Common myeloid progenitor, CD34-positive (primary cell): ENCODE results near the gene PAK2.
A peak's percentile ranks its signal among the peaks of the same experiment; 100 is the strongest.

Experiments used
- CTCF ChIA-PET: fragments of 350-600 bp; sonication (Branson Sonifier 250); formaldehyde crosslinking; loops from one replicate; lab custom pipeline; 2021; ENCODE audit warnings: antibody characterized with exemption; lab: Charles Lee
- POLR2A ChIA-PET: fragments of 350-600 bp; sonication (Branson Sonifier 250); formaldehyde crosslinking; loops from one replicate; lab custom pipeline; 2021; ENCODE audit warnings: antibody characterized with exemption; lab: Charles Lee
- DNase-seq, 3 donors: peaks; one replicate each; pipeline versions ENCODE4 v3.0.0 to v3.0.0-alpha.2; 2013
- H3K27ac ChIP-seq, 2 experiments: 1 replicate in 1 of 2; 2 replicates in 1 of 2; pipeline ENCODE4 v1.7.0; 2013; ENCODE audit warnings: inconsistent platforms in 2 of 2, low read length in 2 of 2, mild to moderate bottlenecking in 2 of 2, low read depth in 1 of 2, moderate library complexity in 1 of 2; ENCODE audit not compliant: severe bottlenecking in 2 of 2, insufficient read depth in 1 of 2, poor library complexity in 1 of 2
- H3K27me3 ChIP-seq, 5 experiments: replicated peaks in 2 of 5; 1 replicate in 3 of 5; 2 replicates in 2 of 5; pipeline versions ENCODE4 v1.6.1 to v1.7.0; 2013; ENCODE audit warnings: low read length in 4 of 5, mild to moderate bottlenecking in 2 of 5, moderate library complexity in 2 of 5, inconsistent platforms in 1 of 5; ENCODE audit not compliant: insufficient read depth in 5 of 5, control insufficient read depth in 4 of 5
- H3K36me3 ChIP-seq, 4 experiments: 1 replicate in 2 of 4; 2 replicates in 2 of 4; pipeline versions ENCODE4 v1.6.1 to v1.7.0; 2013; ENCODE audit warnings: low read length in 3 of 4, control low read depth in 1 of 4, mild to moderate bottlenecking in 1 of 4; ENCODE audit not compliant: control insufficient read depth in 4 of 4, insufficient read depth in 4 of 4
- H3K4me1 ChIP-seq, 4 experiments: 1 replicate in 3 of 4; 2 replicates in 1 of 4; pipeline versions ENCODE4 v1.6.1 to v1.7.1; 2013; ENCODE audit warnings: low read length in 3 of 4, mild to moderate bottlenecking in 3 of 4, control low read depth in 1 of 4, inconsistent platforms in 1 of 4, moderate library complexity in 1 of 4; ENCODE audit not compliant: control insufficient read depth in 4 of 4, insufficient read depth in 4 of 4; ENCODE audit errors: control extremely low read depth in 1 of 4
- H3K4me3 ChIP-seq, 7 experiments: 1 replicate in 4 of 7; 2 replicates in 3 of 7; pipeline versions ENCODE4 v1.5.1 to v1.7.0; 2013; ENCODE audit warnings: mild to moderate bottlenecking in 7 of 7, low read length in 6 of 7, moderate library complexity in 6 of 7, inconsistent platforms in 2 of 7, low read depth in 2 of 7, control low read depth in 1 of 7; ENCODE audit not compliant: insufficient read depth in 4 of 7, control insufficient read depth in 1 of 7; ENCODE audit errors: extremely low read depth in 1 of 7
- H3K9me3 ChIP-seq, 5 experiments: 1 replicate in 4 of 5; 2 replicates in 1 of 5; pipeline versions ENCODE4 v1.6.1 to v1.7.1; 2013; ENCODE audit warnings: low read length in 4 of 5, mild to moderate bottlenecking in 2 of 5, inconsistent platforms in 1 of 5, low read depth in 1 of 5, moderate library complexity in 1 of 5; ENCODE audit not compliant: control insufficient read depth in 4 of 5, insufficient read depth in 2 of 5; ENCODE audit errors: control extremely low read depth in 1 of 5
- WGBS: methylation state at CpG from one replicate; pipeline ENCODE4 v1.1.5; 2013; ENCODE audit not compliant: insufficient coverage; 5-methylcytosine and 5-hydroxymethylcytosine counted together

PAK2 gene

DNA sequence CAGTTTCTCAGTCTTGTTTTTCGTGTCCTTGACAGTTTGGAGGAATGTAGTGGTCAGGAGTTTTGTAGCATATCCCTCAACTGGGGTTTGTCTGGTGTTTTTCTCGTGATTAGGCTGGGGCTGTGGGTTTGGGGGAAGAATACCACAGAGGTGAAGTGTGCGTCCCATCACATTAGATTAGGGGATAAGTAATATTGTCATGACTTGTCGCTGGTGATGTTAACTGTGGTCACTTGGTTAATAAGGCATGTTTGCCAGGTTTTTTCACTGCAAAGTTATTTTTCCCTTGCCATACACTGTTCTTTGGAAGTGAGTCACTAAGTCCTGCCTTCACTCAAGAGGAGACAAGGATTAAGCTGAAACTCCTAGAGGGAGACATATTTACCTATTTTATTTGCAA is 39.1 kb downstream of the PAK2 start:
- POLR2A ChIA-PET: no interaction called here

DNA sequence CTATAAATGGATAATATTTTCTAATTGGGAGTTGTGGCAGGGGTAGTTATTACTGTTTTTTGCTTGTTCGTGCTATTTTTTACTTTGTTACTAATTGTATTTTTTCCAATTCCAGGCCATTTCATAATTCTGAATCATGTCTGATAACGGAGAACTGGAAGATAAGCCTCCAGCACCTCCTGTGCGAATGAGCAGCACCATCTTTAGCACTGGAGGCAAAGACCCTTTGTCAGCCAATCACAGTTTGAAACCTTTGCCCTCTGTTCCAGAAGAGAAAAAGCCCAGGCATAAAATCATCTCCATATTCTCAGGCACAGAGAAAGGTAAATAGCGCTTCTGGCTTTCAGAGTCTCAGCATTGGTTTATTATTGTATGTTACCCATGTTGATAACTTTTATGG is 42.9 kb downstream of the PAK2 start:
- ChIA-PET CTCF (no interaction called here), POLR2A (no interaction called here)
- WGBS: 100% methylated on average over 2 of the region's 4 CpGs
- H3K4me1 ChIP-seq: peaks cover 0 to 5% (median 2%) of the 10 kb centered on the region in 4 experiments
- no peak overlapping the region for H3K4me3 ChIP-seq
- H3K36me3 ChIP-seq: peaks cover 21 to 55% (median 32%) of the 10 kb centered on the region in 4 experiments
- no peaks in the 10 kb centered on the region for H3K27me3 ChIP-seq
- no peak overlapping the region for H3K27ac ChIP-seq
- DNase-seq: no peak
- peaks cover 0 to 8% (median 6%) of the 10 kb centered on the region in 5 experiments for H3K9me3 ChIP-seq

More for the DNA sequence above, 39.1 kb downstream of the PAK2 start:
- no peak for DNase-seq
- peaks cover 0 to 8% (median 5%) of the 10 kb centered on the region in 5 experiments for H3K9me3 ChIP-seq
- CTCF ChIA-PET: interaction anchor here (1.5 kb wide), 1 partner anchor 8 kb away, joined by 3 read pairs; no protein-coding TSS in a partner anchor
- H3K4me3 ChIP-seq: no peak overlapping the region
- H3K36me3 ChIP-seq: peaks cover 7 to 51% (median 18%) of the 10 kb centered on the region in 4 experiments
- H3K27ac ChIP-seq: no peak overlapping the region
- H3K4me1 ChIP-seq: peaks cover 4 to 17% (median 14%) of the 10 kb centered on the region in 4 experiments
- no peaks in the 10 kb centered on the region for H3K27me3 ChIP-seq
- 100% methylated on average over 2 of the region's 4 CpGs for WGBS

DNA sequence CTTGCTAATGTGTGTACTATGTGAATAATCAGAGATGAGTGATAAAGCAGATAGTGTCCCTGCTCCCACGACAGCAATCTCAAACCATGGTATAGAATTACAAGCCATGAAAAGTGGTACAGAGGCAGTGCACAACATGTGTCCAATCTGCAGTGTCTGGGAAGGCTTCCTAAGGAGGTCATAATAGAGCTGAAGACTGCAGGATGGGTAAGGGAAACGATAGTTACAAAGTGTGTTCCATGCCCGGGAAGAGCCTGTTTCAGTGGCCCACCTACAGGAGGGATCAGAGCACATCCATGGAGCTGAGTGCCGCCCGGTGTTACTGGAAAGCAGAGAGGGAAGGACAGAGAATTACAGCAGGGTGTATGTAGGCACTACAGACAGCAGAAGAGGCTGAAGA is 48.9 kb downstream of the PAK2 start:
- peaks cover 17 to 64% (median 39%) of the 10 kb centered on the region in 4 experiments for H3K36me3 ChIP-seq
- peaks cover 3 to 14% (median 5%) of the 10 kb centered on the region in 5 experiments for H3K9me3 ChIP-seq
- no peak for DNase-seq
- no peaks in the 10 kb centered on the region for H3K27me3 ChIP-seq
- H3K27ac ChIP-seq: no peak overlapping the region
- H3K4me1 ChIP-seq: no peaks in the 10 kb centered on the region
- CTCF ChIA-PET: interaction anchor here (1.0 to 1.4 kb wide), 2 partner anchors 36 to 48 kb away, joined by 3 read pairs; no protein-coding TSS in a partner anchor
- WGBS: 100% methylated on average over 4 of the region's 5 CpGs
- H3K4me3 ChIP-seq: no peak overlapping the region
- POLR2A ChIA-PET: no interaction called here

DNA sequence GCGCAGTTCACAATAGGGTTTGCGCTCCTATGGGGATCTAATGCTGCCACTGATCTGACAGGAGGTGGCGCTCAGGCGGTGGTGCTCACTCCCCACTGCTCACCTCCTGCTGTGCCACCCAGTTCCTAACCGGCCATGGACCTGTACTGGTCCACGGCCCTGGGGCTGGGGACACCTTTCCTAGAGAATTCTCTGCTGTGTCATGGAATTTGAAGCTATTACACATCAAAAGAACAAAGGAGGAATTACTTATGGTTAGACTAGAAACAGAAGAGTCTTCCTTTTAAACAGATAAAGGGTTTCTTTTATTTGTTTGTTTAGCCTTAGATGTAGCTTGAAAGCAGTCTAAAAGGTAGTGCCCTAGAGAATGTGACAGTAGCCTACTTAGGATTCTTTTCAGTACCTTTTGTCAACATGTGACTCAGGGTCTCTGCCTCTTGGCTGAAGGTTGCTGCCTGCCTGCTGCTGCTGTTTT is 50.3 kb downstream of the PAK2 start:
- H3K4me3 ChIP-seq: no peak overlapping the region
- no peaks in the 10 kb centered on the region for H3K27me3 ChIP-seq
- POLR2A ChIA-PET: no interaction called here
- WGBS: 96% methylated on average over 4 of the region's 6 CpGs
- peaks cover 3 to 18% (median 11%) of the 10 kb centered on the region in 5 experiments for H3K9me3 ChIP-seq
- no peak overlapping the region for H3K27ac ChIP-seq
- no peaks in the 10 kb centered on the region for H3K4me1 ChIP-seq
- CTCF ChIA-PET: interaction anchor here (0.8 kb wide), 1 partner anchor 30 kb away, joined by 3 read pairs; no protein-coding TSS in a partner anchor
- H3K36me3 ChIP-seq: peaks cover 19 to 68% (median 39%) of the 10 kb centered on the region in 4 experiments
- no peak for DNase-seq

DNA sequence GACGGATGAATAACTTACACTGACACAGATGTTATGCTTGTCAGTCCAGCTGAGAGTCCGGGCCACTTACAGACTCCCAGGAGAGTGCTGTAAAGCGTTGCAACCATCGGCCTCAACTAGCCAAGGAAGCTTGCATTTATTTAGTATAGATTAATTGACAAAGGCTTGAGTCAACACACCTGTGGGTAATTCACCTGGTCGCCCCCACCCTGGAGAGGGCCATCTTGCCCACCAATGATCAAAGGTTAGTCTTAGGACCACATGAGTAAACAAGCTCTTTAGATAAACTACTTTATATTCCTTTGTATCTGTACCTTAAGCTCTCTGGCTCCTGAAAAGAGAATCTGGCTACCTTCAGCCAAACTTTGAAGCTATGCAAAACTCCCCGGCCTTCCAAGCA is 51.0 kb downstream of the PAK2 start:
- CTCF ChIA-PET: no interaction called here
- Histone ChIP-seq H3K36me3 (peaks cover 12 to 64% (median 33%) of the 10 kb centered on the region in 4 experiments), H3K4me3 (no peak overlapping the region), H3K9me3 (peaks cover 3 to 17% (median 11%) of the 10 kb centered on the region in 5 experiments), H3K27ac (no peak overlapping the region), H3K27me3 (no peaks in the 10 kb centered on the region), H3K4me1 (no peaks in the 10 kb centered on the region)
- POLR2A ChIA-PET: no interaction called here
- 96% methylated on average over 4 of the region's 6 CpGs for WGBS
- no peak for DNase-seq

DNA sequence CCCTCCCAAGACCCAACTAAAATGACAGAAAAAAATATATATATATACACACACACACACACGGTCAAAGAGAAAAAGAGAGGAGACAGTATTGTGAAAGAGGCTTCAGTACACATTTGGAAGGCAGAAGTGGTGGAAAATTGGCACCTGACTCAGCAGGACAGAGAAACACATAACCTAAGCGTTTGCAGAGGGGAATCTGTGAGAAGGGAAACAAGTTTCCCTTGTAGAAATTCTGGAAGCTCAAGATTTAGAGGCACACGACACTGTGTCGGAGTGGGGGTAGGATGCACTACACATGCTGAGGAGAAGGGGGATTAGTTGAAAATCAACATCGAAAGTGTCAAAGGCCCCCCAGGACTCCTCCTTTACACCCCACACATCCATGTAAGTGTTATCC is 53.1 kb downstream of the PAK2 start:
- WGBS: no CpG with 5 or more reads among the region's 5 CpGs
- ChIA-PET CTCF (no interaction called here), POLR2A (no interaction called here)
- Histone ChIP-seq H3K9me3 (peaks cover 4 to 17% (median 11%) of the 10 kb centered on the region in 5 experiments), H3K27me3 (no peaks in the 10 kb centered on the region), H3K36me3 (peaks cover 8 to 61% (median 29%) of the 10 kb centered on the region in 4 experiments), H3K27ac (no peak overlapping the region), H3K4me1 (no peaks in the 10 kb centered on the region), H3K4me3 (no peak overlapping the region)
- DNase-seq: peak in 1 of 3 donors; percentile 30

DNA sequence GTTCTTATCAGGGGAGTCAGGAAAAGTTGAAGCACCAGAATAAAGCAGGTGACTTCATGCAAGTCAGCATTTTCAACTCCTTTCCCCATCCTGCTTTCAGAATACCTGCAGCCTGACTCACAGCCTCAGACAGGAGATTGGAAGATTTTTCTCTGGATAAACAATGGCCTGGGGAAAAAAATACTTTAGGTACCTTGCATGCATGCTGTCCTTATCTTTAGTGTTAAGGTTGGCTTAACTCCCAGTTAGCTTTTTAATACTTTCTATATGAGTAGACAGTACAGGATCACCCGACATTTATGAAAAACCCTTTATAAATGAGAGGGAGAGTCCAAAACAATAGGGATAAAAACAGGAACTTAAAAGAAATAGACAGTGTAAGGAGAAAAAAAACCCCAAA is 53.6 kb downstream of the PAK2 start:
- Histone ChIP-seq H3K36me3 (peaks cover 8 to 58% (median 27%) of the 10 kb centered on the region in 4 experiments), H3K27ac (no peak overlapping the region), H3K4me1 (no peaks in the 10 kb centered on the region), H3K9me3 (peaks cover 4 to 17% (median 11%) of the 10 kb centered on the region in 5 experiments), H3K4me3 (no peak overlapping the region), H3K27me3 (no peaks in the 10 kb centered on the region)
- CTCF ChIA-PET: no interaction called here
- DNase-seq: no peak
- no CpG with 5 or more reads among the region's 1 CpG for WGBS
- POLR2A ChIA-PET: no interaction called here
